Progenitor cell of endocrine pancreas (in vitro differentiated cells): ENCODE data around the gene GUCY1A2. TPM values are rescaled to one million over a fixed set of nuclear protein-coding genes. Genes with fewer than 3 reads are reported as not detected.
"Not testable (repeated sequence)": the region's sequence is repeated elsewhere in the genome, so short reads cannot be mapped to it uniquely, and the experiment has no call there.

Experiments
- DNase-seq: peaks from one replicate; pipeline ENCODE4 v3.0.0; 2021; ENCODE audit warnings: low spot score; ENCODE audit not compliant: unreplicated experiment
- H3K27ac Mint-ChIP-seq: 2 replicates; pipeline ENCODE4 v1.8.0; 2021; ENCODE audit warnings: mild to moderate bottlenecking, moderate library complexity, mixed read lengths
- H3K27me3 Mint-ChIP-seq: 2 replicates; pipeline ENCODE4 v1.8.0; 2021; ENCODE audit warnings: mixed read lengths
- H3K36me3 Mint-ChIP-seq: 2 replicates; pipeline ENCODE4 v1.8.0; 2022; ENCODE audit warnings: mixed read lengths; ENCODE audit not compliant: insufficient read depth
- H3K4me1 Mint-ChIP-seq: 2 replicates; pipeline ENCODE4 v1.8.0; 2021; ENCODE audit warnings: low read depth, mixed read lengths
- H3K4me3 Mint-ChIP-seq: 2 replicates; pipeline ENCODE4 v1.8.0; 2021; ENCODE audit warnings: low read depth, mild to moderate bottlenecking, moderate library complexity, mixed read lengths
- H3K9me3 Mint-ChIP-seq: 2 replicates; pipeline ENCODE4 v1.8.0; 2021; ENCODE audit warnings: low read depth, mixed read lengths
- CTCF ChIP-seq: fragments of 200-600 bp; sonication (generic); IDR thresholded peaks from one replicate; pipeline ENCODE4 v1.5.0; 2021; ENCODE audit warnings: antibody characterized with exemption, mild to moderate bottlenecking; ENCODE audit not compliant: unreplicated experiment
- total RNA-seq: library from RNA; stranded (reverse); gene quantifications from 2 replicates; pipeline ENCODE4 v1.2.1, GENCODE V29; 2021

GUCY1A2 gene
- total RNA-seq, 1 donor from 2014 or later, result 38.5 TPM

GRCh38 chr11:106834567-106834966 is 183.7 kb downstream of the GUCY1A2 start:
- Mint-ChIP-seq H3K27ac (no peak overlapping the region), H3K36me3 (peaks cover 8% of the 10 kb centered on the region), H3K4me1 (no peaks in the 10 kb centered on the region), H3K27me3 (no peaks in the 10 kb centered on the region), H3K9me3 (peaks cover under 1% of the 10 kb centered on the region), H3K4me3 (no peak overlapping the region)
- DNase-seq, result no peak
- no peak for TF ChIP-seq CTCF

GRCh38 chr11:106828976-106829375 is 189.3 kb downstream of the GUCY1A2 start:
- no peak for DNase-seq
- no peak overlapping the region for H3K4me3 Mint-ChIP-seq
- H3K4me1 Mint-ChIP-seq, result no peaks in the 10 kb centered on the region
- H3K36me3 Mint-ChIP-seq, result peaks cover 21% of the 10 kb centered on the region
- TF ChIP-seq CTCF, result no peak
- no peaks in the 10 kb centered on the region for H3K27me3 Mint-ChIP-seq
- H3K9me3 Mint-ChIP-seq, result peaks cover 11% of the 10 kb centered on the region
- H3K27ac Mint-ChIP-seq, result no peak overlapping the region

- Mint-ChIP-seq H3K4me1 (no peaks in the 10 kb centered on the region), H3K27ac (no peak overlapping the region), H3K9me3 (peaks cover 11% of the 10 kb centered on the region), H3K36me3 (peaks cover 21% of the 10 kb centered on the region), H3K4me3 (no peak overlapping the region), H3K27me3 (no peaks in the 10 kb centered on the region)
- no peak for DNase-seq
- TF ChIP-seq CTCF, result no peak
Measured at GRCh38 chr11:106828576-106828975, 189.7 kb downstream of the GUCY1A2 start.

- Mint-ChIP-seq H3K9me3 (peaks cover 11% of the 10 kb centered on the region), H3K4me1 (no peaks in the 10 kb centered on the region)
- no peak for DNase-seq
Measured at GRCh38 chr11:106827687-106828086, 190.6 kb downstream of the GUCY1A2 start.

GRCh38 chr11:106826558-106826957 is 191.7 kb downstream of the GUCY1A2 start:
- not testable (repeated sequence) for H3K4me1 Mint-ChIP-seq, H3K4me3 Mint-ChIP-seq, H3K27ac Mint-ChIP-seq, DNase-seq, H3K27me3 Mint-ChIP-seq
- peaks cover 21% of the 10 kb centered on the region for H3K36me3 Mint-ChIP-seq
- H3K9me3 Mint-ChIP-seq, result peaks cover 11% of the 10 kb centered on the region

More at GRCh38 chr11:106827687-106828086, 190.6 kb downstream of the GUCY1A2 start:
- H3K27ac Mint-ChIP-seq, result no peak overlapping the region
- H3K36me3 Mint-ChIP-seq, result peaks cover 21% of the 10 kb centered on the region
- H3K27me3 Mint-ChIP-seq, result no peaks in the 10 kb centered on the region
- TF ChIP-seq CTCF, result no peak
- H3K4me3 Mint-ChIP-seq, result no peak overlapping the region

- no peak for DNase-seq
- Mint-ChIP-seq H3K27me3 (no peaks in the 10 kb centered on the region), H3K27ac (no peak overlapping the region), H3K4me3 (no peak overlapping the region), H3K9me3 (no peaks in the 10 kb centered on the region), H3K4me1 (peaks cover 3% of the 10 kb centered on the region), H3K36me3 (peaks cover 6% of the 10 kb centered on the region)
- TF ChIP-seq CTCF, result no peak
Measured at GRCh38 chr11:106821826-106822225, 196.4 kb downstream of the GUCY1A2 start.
